TTC549 (cell line): ENCODE measurements around the gene CUX1.
"Not testable (repeated sequence)": the region's sequence is repeated elsewhere in the genome, so short reads cannot be mapped to it uniquely, and the experiment has no call there.

ENCODE experiments used
- FAIRE-seq: peaks from 2 replicates; lab custom pipeline; 2012; peaks lifted over from hg19 to GRCh38; lab: Jason Lieb, UNC

CUX1 gene

GRCh38 chr7:101795461-101795860, 22.0 kb upstream of the CUX1 start:
- FAIRE-seq, result no peak

DNA sequence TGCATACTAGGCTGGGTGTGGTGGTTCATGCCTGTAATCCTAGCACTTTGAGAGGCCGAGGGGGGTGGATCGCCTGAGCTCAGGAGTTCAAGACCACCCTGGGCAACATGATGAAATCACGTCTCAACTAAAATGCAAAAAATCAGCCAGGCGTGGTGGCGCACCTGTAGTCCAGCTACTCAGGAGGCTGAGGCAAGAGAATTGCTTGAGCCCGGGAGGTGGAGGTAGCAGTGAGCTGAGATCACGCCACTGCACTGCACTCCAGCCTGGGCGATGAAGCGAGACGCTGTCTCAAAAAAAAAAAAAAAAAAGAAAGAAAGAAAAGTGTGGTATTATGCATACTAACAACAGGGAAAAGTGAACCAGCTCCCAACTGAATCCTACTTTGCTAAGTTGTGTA, 19.3 kb upstream of the CUX1 start:
- FAIRE-seq, result not testable (repeated sequence)

DNA sequence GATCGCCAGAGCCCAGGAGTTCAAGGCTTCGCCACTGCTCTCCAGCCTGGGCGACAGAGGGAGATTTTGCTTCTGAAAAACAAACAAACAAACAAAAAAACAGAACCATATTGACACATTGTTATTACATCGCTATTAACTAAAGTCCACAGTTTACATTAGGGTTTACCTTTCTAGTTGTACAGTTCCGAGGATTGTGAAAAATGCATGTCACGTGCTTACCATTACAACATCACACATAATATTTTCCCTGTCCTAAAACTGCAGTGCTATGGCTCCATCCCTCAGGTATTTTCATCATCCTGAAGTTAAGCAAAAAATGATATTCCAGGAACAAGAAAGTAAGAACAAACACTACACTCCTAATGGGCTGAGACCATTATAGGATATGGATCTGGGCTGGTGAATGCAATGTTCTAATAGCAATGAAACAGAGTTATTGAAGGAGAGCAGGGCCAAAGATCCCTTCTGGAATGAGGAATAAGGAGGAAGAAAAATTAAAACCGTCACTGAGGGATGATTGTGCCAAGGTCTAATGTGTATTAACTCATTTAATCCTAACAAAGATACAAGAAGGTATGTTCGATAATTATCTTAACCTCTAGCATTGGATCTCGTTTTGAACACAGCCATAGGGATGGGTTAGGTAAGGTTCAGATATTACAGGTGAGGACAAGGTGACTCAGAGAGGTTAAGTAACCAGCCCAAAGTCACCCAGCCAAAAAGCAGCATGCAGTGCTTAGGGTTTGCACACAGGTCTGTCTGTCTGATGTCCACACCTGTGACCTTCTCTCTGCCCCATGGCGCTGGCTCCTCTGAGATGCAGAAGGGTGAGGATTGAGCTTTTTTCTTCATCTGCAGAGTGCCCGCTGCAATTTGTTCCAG, 14.0 kb upstream of the CUX1 start:
- FAIRE-seq, result no peak

GRCh38 chr7:101804088-101804963, 13.1 kb upstream of the CUX1 start:
- FAIRE-seq, result no peak

- FAIRE-seq, result no peak
These were observed 12.5 kb upstream of the CUX1 start for GRCh38 chr7:101804967-101805366.

- no peak for FAIRE-seq
These were observed 4.8 kb upstream of the CUX1 start for GRCh38 chr7:101812595-101812994.

DNA sequence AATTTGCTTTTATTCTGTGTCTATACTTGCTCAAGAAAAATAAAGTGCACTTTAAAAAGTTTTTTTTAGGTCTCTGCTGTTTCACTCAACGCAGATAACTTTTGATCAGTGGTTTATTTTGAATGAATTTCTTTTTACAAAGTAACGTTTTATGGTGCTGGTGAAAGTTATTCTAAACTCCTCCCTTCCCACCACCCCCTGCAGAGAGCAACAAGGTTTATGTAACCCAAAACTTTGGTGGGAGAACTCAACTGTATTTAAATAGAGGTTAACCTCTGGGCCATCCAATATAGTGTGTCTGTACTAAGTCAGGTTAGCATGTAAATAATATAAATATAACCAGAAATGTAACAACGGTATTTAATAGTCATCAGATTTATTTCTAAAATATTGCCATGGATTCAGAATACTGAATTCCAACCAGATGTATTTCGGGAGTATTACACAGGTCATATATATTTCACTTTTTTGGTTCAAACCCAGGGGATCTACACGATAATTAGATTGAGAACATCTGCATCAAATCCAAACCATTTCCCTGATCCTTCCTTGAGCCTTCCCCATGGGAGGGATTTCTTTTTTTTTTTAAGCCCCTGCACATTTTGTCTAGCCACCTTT, 3.9 kb upstream of the CUX1 start:
- FAIRE-seq, result no peak

DNA sequence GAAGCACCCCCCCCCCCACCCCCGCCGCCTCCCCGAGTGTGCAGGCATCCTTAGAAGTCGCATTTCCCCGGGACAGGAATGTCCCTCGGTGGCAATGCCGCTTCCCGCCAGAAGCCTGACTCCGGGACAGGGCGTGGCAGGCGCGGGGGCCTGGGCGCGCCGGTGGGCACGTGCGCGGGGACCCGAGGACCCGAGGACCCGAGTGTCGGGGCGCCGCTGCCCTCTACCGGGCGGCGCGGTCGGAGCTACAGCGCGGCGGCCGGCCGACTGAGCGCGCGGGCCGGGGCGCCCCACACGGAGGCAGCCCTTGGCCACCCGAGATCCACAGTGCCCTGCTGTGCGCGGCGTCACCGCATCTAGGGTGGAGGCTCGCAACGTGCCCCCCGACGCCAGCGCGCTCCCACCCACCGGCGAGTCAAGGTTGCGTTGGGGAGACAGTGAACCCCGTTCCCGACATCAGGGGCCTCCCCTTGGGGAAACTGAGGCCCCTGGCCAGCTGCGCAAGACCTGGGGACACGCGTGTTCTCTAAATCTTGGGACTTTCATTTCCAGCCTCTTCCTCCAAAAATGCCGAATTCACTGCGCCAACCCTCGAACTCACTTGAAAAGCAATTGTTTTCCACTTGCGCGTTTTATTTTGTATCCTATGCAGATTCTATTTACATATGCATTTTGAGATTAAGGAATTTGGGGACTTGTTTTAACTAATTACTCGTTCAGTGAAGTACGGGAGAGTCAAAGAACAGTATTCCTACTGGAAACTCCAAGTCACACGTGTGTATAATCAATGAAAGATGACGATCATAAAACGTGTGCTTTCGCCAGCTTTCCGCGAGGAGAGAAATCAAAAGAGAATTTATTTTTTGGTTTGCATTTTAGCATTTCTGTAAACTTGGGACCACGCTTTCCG, 3.1 kb upstream of the CUX1 start:
- FAIRE-seq, result no peak

GRCh38 chr7:101814991-101815825, 2.2 kb upstream of the CUX1 start:
- FAIRE-seq, result no peak

GRCh38 chr7:101815826-101816594, 1.4 kb upstream of the CUX1 start:
- no peak for FAIRE-seq

DNA sequence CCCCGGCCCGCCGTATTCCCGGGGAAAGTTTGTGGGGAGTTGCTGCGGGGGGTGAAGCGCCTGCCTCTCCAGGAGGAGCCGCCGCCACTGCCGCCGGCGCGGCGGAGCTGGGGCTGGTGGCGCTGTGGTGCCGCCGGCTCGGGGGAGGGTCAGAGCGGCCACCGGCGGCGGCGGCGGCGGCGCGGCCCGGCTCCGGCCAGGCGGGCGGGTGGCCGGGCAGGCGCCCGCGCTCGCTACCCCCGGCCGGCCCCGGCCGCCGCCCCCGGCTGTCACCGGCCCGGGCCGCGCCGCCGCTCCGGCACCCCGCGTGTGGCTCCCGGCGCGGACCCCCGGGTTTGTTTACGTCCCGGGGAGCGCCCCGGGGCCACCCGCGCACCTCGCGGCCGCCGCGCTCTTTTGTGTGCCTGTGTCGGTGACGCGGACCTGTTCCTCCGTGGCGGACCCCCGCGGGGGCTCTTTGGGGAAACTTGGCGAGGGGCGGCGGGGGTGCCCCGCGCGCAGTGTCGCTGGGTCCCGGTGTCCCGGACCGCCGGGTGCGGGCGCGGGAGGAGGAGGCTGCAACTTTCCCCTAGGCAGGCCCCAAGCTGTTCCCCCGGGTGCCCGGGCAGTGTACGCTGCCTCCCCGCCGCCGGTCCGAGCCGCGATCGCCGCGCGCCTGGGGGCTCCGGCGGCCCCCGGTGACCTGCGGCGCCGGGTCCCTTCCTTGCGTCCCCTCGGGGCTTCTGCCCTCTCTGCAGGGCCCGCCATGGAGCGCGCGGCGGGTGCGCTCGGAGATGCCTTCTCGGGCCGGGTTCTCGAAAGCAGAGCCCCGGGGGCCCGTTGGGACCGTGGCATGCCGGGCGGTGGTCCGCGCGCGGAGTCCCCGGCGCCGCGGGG, 593 bp upstream of the CUX1 start:
- no peak for FAIRE-seq

DNA sequence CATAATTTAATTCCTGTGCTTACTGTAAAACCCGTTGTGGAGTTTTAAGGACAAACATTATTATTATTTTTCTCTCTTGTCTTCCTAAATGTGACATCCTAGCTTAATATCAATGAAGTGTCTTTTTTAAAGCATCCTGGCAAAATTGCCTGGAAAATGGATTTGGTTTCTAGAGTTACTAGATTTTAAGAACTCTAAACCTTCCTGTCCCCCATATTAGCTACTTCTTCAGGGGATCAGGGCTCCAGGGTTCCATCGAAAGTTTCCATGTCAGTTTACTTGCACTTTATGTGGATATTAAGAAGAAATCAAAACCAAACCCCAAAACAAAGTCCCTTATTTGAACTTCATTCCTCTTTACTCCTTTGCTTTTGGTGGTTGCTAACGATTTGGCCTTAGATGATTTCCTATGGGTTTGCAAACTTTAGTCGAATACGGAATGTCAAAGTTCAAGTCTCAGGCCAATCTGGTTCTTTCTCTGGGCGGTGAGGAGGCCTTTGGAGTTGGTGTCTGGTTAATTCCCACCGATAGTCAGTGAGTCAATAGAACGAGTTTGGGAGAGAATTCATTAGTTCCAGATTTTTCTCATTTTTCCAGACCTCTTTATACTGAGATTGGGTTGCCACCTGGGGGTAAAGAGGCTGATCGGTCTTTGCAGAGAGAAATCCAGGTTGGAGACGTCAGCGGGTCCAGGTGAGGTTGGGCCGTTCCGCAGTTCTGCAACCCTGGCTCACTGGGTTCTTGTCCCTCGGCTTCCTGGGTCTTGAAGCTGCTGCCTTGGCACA, 1.1 kb downstream of the CUX1 start:
- FAIRE-seq, result no peak

DNA sequence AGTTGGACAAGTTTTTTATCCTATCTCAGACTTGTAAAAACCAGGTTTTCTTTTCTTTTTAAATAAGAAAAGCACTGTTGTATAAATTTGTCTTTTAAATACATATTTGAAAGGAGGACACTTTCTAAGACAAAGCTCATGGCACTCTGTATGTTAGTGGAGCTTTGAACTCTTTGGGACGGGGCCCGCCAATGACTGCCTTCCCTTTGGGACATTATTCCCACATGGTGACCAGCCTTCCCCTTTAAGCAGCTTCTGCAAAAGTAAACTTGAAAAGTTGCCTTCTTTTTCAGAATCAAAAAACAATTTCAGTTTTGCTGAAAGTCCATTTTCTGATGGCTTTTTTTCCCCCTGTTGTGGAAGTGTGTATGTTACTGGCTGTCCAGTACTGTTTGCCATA, 1.8 kb downstream of the CUX1 start:
- no peak for FAIRE-seq

DNA sequence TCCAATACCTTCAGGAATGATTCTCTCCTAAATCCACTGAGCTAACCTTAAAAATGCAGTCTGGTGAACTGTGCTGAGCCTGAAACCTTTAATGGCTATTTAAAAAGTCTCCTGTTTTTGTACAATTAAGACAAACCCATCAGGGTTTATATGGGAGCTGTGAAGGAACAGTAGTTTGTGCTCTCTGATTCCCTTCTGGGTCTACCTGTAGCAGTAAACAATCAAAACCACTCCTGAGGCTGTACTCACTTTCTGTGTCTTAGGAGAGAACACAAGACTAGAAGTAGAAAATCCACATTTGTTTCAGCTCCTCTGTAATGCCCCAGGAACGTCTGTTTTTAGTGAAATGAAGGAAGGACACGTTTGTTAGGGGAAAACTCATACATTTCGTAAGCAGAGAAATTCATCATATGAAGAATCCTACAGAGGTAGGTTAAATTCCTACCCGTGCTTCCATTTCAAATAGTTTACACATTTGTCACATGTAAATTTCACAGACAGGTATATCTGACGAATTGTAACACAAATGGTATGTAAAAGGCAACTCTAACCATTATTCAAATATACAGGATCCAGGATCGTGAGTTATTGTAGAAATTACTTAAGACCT, 2.6 kb downstream of the CUX1 start:
- FAIRE-seq, result no peak

DNA sequence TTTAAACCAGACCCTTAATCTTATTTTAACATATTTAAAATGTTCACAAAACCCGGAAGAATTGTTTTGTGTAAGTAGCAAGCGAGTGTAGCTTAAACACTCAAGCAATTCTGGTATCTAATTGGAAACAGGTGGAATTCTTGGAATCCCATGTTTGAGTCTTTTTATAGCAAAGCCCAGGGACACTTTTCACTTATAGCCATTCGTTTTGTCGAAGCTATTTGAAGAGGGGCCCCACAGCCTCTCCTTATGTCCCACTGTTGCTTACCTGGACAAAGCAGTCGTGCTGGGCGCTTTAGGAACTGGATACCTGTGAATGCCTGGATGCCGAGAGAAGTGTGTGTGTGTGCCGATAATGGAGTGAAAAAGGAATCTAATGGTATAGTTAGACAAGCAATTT, 3.3 kb downstream of the CUX1 start:
- no peak for FAIRE-seq

- not testable (repeated sequence) for FAIRE-seq
These were observed 5.2 kb downstream of the CUX1 start for GRCh38 chr7:101822632-101823031.

DNA sequence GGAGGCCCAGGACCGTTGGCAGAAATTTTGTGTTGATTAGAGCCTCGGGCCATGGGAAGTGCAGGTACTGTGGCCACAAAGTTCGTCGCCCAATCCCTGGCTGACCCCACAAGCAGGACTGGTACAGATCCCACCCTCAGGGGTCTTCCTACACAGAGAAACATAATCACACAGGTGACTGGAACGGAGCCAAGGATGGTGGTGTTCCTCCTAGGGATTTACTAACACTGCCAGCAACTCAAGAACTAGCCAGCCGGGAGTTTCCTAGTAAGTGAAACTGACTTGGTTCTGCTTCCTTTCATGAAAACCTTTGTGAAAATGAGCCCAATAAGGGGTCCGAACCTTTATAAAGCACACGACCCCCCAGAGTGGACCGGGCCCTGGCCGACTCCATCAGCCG, 5.7 kb downstream of the CUX1 start:
- FAIRE-seq, result no peak

DNA sequence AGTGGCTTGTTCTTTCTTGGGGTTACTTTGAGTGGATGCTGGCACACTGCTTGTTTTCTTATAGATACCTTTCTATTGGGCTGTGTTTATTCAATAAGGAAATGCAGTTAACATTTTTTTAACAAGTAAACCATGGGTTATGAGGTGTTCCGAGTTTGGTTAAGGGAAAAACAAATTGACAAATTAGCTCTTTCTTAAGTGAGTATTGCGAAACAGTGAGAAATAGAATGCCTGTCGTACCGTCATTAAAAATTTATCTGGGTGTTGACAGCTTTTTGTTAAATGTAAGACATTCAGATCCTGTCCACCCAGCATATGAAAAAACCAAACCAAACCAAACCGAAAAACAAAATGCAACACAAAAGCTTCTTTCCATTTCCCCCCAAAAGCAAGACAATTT, 6.2 kb downstream of the CUX1 start:
- no peak for FAIRE-seq
